GM18951 (cell line): Measurements from ENCODE around the gene RNASET2.
A peak's percentile ranks its signal among the peaks of the same experiment; 100 is the strongest.

ENCODE experiments used
- POLR2A ChIP-seq: IDR thresholded peaks from 4 replicates; pipeline ENCODE4 v1.6.1; 2011; ENCODE audit warnings: mild to moderate bottlenecking; ENCODE audit not compliant: insufficient read length, insufficient read depth; ENCODE audit errors: extremely low read depth
- in situ Hi-C: fragments of 300-500 bp; cut with MboI; formaldehyde crosslinking; loops from one replicate; pipeline ENCODE4 v1.12.0; 2022; ENCODE audit warnings: low sequenced_read_pairs, mixed read lengths, inconsistent platforms; ENCODE audit not compliant: unreplicated experiment

RNASET2 gene

GRCh38 chr6:166946125-166946524 lies 10.2 kb downstream of the RNASET2 start:
- no peak for TF ChIP-seq POLR2A
- in situ Hi-C loops = no loop called here

- in situ Hi-C loops = no loop called here
- TF ChIP-seq POLR2A = no peak
Observed at GRCh38 chr6:166944666-166945256, 11.6 kb downstream of the RNASET2 start.

GRCh38 chr6:166942393-166943168 lies 13.8 kb downstream of the RNASET2 start:
- in situ Hi-C loops = no loop called here
- TF ChIP-seq POLR2A = no peak

- in situ Hi-C loops = no loop called here
- TF ChIP-seq POLR2A = peak; percentile 16
Observed at GRCh38 chr6:166940643-166941068, 15.7 kb downstream of the RNASET2 start.

GRCh38 chr6:166939894-166940293 lies 16.5 kb downstream of the RNASET2 start:
- in situ Hi-C loops = no loop called here
- TF ChIP-seq POLR2A = no peak

GRCh38 chr6:166939345-166939744 lies 17.0 kb downstream of the RNASET2 start:
- in situ Hi-C loops = no loop called here

GRCh38 chr6:166938704-166939103 lies 17.6 kb downstream of the RNASET2 start:
- in situ Hi-C loops = no loop called here
- no peak for TF ChIP-seq POLR2A

More at GRCh38 chr6:166939345-166939744, 17.0 kb downstream of the RNASET2 start:
- TF ChIP-seq POLR2A = no peak

GRCh38 chr6:166938150-166938549 lies 18.2 kb downstream of the RNASET2 start:
- no peak for TF ChIP-seq POLR2A

GRCh38 chr6:166937746-166938145 lies 18.6 kb downstream of the RNASET2 start:
- TF ChIP-seq POLR2A = no peak
- in situ Hi-C loops = no loop called here

More at GRCh38 chr6:166938150-166938549, 18.2 kb downstream of the RNASET2 start:
- in situ Hi-C loops = no loop called here

- no peak for TF ChIP-seq POLR2A
- in situ Hi-C loops = no loop called here
Observed at GRCh38 chr6:166936079-166936787, 20.1 kb downstream of the RNASET2 start.

GRCh38 chr6:166935353-166935752 lies 21.0 kb downstream of the RNASET2 start:
- TF ChIP-seq POLR2A = no peak
- in situ Hi-C loops = no loop called here

GRCh38 chr6:166934174-166934573 lies 22.2 kb downstream of the RNASET2 start:
- TF ChIP-seq POLR2A = no peak
- in situ Hi-C loops = no loop called here

- TF ChIP-seq POLR2A = no peak
- in situ Hi-C loops = no loop called here
Observed at GRCh38 chr6:166933396-166933795, 23.0 kb downstream of the RNASET2 start.
